SK-N-SH (cell line): ENCODE data around the gene RSPO4. TPM values are rescaled to one million over a fixed set of nuclear protein-coding genes. Genes with fewer than 3 reads are reported as not detected.

Experiments used
- CTCF ChIA-PET: fragments of 300-600, 350-600 bp; formaldehyde crosslinking; extraction: SDS; loops from one replicate; lab custom pipeline; 2021; lab: Yijun Ruan, JAX
- POLR2A ChIA-PET: fragments of 350-600 bp; sonication (Branson Sonifier 250); formaldehyde crosslinking; extraction: SDS; loops from one replicate; lab custom pipeline; 2020; ENCODE audit warnings: antibody characterized with exemption, inconsistent platforms; lab: Yijun Ruan, JAX
- DNase-seq: peaks from one replicate; pipeline ENCODE4 v3.0.0; 2012
- H2AFZ ChIP-seq: fragments of 200-600 bp; sonication (generic); 2 replicates; pipeline ENCODE4 v1.8.1; 2016; ENCODE audit warnings: antibody characterized with exemption, mild to moderate bottlenecking, low read depth
- H3F3A ChIP-seq: fragments of 200-600 bp; sonication (generic); replicated peaks from 2 replicates; pipeline ENCODE3; 2016; ENCODE audit warnings: antibody characterized with exemption, mild to moderate bottlenecking; ENCODE audit not compliant: insufficient read depth
- H3K27ac ChIP-seq, 2 experiments: fragments of 200-500 bp in 1 of 2; fragments of 200-600 bp in 1 of 2; sonication (Bioruptor generic) in 1 of 2; sonication (generic), shearing (Covaris generic) in 1 of 2; 2 replicates each; pipeline versions ENCODE4 v1.5.1 to v1.6.1; 2014 to 2016; ENCODE audit warnings: low read depth in 2 of 2, inconsistent platforms in 1 of 2, low read length in 1 of 2, mild to moderate bottlenecking in 1 of 2, mixed read lengths in 1 of 2
- H3K27me3 ChIP-seq: fragments of 200-600 bp; sonication (generic), shearing (Covaris generic); 2 replicates; pipeline ENCODE4 v1.6.1; 2016; ENCODE audit warnings: mixed run types; ENCODE audit not compliant: insufficient read depth
- H3K36me3 ChIP-seq, 2 experiments: fragments of 200-500 bp in 1 of 2; fragments of 200-600 bp in 1 of 2; sonication (Bioruptor generic) in 1 of 2; sonication (generic) in 1 of 2; replicated peaks in 1 of 2; 2 replicates each; pipeline versions ENCODE3 to v1.5.1; 2014 to 2016; ENCODE audit warnings: low read length in 1 of 2, mild to moderate bottlenecking in 1 of 2; ENCODE audit not compliant: insufficient read depth in 2 of 2, control insufficient read depth in 1 of 2
- H3K4me1 ChIP-seq, 2 experiments: fragments of 200-500 bp in 1 of 2; fragments of 200-600 bp in 1 of 2; sonication (Bioruptor generic) in 1 of 2; sonication (generic), shearing (Covaris generic) in 1 of 2; 2 replicates each; pipeline versions ENCODE4 v1.5.1 to v1.6.1; 2014 to 2016; ENCODE audit warnings: low read depth in 1 of 2, low read length in 1 of 2, mixed run types in 1 of 2; ENCODE audit not compliant: insufficient read depth in 2 of 2, control insufficient read depth in 1 of 2
- H3K4me2 ChIP-seq: fragments of 200-600 bp; sonication (generic), shearing (Covaris generic); 2 replicates; pipeline ENCODE4 v1.6.1; 2017; ENCODE audit warnings: mixed run types
- H3K4me3 ChIP-seq, 2 experiments: fragments of 200-500 bp in 1 of 2; fragments of 200-600 bp in 1 of 2; sonication (Bioruptor generic) in 1 of 2; sonication (generic), shearing (Covaris generic) in 1 of 2; 2 replicates each; pipeline versions ENCODE4 v1.5.1 to v1.8.1; 2014 to 2016; ENCODE audit warnings: low read depth in 2 of 2, inconsistent platforms in 1 of 2, low read length in 1 of 2, mild to moderate bottlenecking in 1 of 2, mixed read lengths in 1 of 2, moderate library complexity in 1 of 2
- H3K79me2 ChIP-seq: fragments of 200-600 bp; sonication (generic); 2 replicates; pipeline ENCODE4 v1.8.1; 2017; ENCODE audit warnings: mild to moderate bottlenecking; ENCODE audit not compliant: insufficient read depth
- H3K9ac ChIP-seq: fragments of 200-600 bp; sonication (generic); 2 replicates; pipeline ENCODE4 v1.6.1; 2017; ENCODE audit warnings: mixed run types
- H3K9me2 ChIP-seq: fragments of 200-600 bp; sonication (generic); 2 replicates; pipeline ENCODE4 v1.6.1; 2017; ENCODE audit warnings: mixed run types
- H3K9me3 ChIP-seq: fragments of 200-600 bp; sonication (generic); 2 replicates; pipeline ENCODE4 v1.6.1; 2017; ENCODE audit warnings: mixed run types, mild to moderate bottlenecking, moderate library complexity
- H4K20me1 ChIP-seq: fragments of 200-600 bp; sonication (generic); 2 replicates; pipeline ENCODE4 v1.6.1; 2017; ENCODE audit warnings: mild to moderate bottlenecking, mixed run types; ENCODE audit not compliant: insufficient read depth
- CHD2 ChIP-seq: fragments of 150-350 bp; IDR thresholded peaks from 2 replicates; pipeline ENCODE4 v1.6.1; 2018; ENCODE audit warnings: low read length; ENCODE audit not compliant: partially characterized antibody
- EZH2phosphoT487 ChIP-seq: fragments of 200-600 bp; sonication (generic); IDR thresholded peaks from 2 replicates; pipeline ENCODE4 v1.6.1; 2017; ENCODE audit warnings: low read depth, mixed run types, mild to moderate bottlenecking, antibody characterized with exemption, moderate library complexity, borderline replicate concordance
- FOXM1 ChIP-seq: IDR thresholded peaks from 2 replicates; pipeline ENCODE4 v1.4.0; 2012; ENCODE audit warnings: low read depth, mild to moderate bottlenecking
- GATA2 ChIP-seq: sonication (generic); formaldehyde crosslinking; IDR thresholded peaks from 2 replicates; pipeline ENCODE4 v1.5.0; 2020; ENCODE audit warnings: mild to moderate bottlenecking, missing genetic modification reagents
- MXI1 ChIP-seq: IDR thresholded peaks from 2 replicates; pipeline ENCODE4 v1.6.1; 2012; ENCODE audit warnings: mild to moderate bottlenecking, low read depth, low read length, improper control_type of control experiment
- NFIC ChIP-seq: IDR thresholded peaks from 2 replicates; pipeline ENCODE4 v1.4.0; 2012; ENCODE audit warnings: borderline replicate concordance
- NRF1 ChIP-seq: IDR thresholded peaks from 2 replicates; pipeline ENCODE4 v1.6.1; 2012; ENCODE audit warnings: low read depth, mild to moderate bottlenecking, low read length
- POLR2AphosphoS5 ChIP-seq: IDR thresholded peaks from 2 replicates; pipeline ENCODE4 v1.6.1; 2012; ENCODE audit warnings: low read depth, low read length
- TAF1 ChIP-seq: IDR thresholded peaks from 2 replicates; pipeline ENCODE4 v1.6.1; 2012; ENCODE audit warnings: low read depth, mild to moderate bottlenecking, low read length, moderate library complexity, borderline replicate concordance
- WGBS: methylation state at CpG from one replicate; pipeline ENCODE4 v1.1.6; 2017; ENCODE audit warnings: low lambda C conversion rate; 5-methylcytosine and 5-hydroxymethylcytosine counted together
- polyA plus RNA-seq, 3 experiments: library from polyadenylated mRNA; depleted of rRNA; stranded (reverse); fragments of >200 nt; gene quantifications; 2 replicates each; pipeline ENCODE4 v1.2.3, GENCODE V29; 2012
- TF ChIP-seq, protein P1 (sequence below): IDR thresholded peaks from 2 replicates; pipeline ENCODE4 v1.4.0; 2012; ENCODE audit warnings: low read depth
- TF ChIP-seq, protein P2 (sequence below): IDR thresholded peaks from 2 replicates; pipeline ENCODE4 v1.6.1; 2012; ENCODE audit warnings: mild to moderate bottlenecking, low read depth, low read length, moderate library complexity
- TF ChIP-seq, protein P3 (sequence below): IDR thresholded peaks from 2 replicates; pipeline ENCODE4 v1.4.0; 2012; ENCODE audit warnings: low read depth, borderline replicate concordance
- TF ChIP-seq, protein P4 (sequence below): IDR thresholded peaks from 2 replicates; pipeline ENCODE4; 2012
- TF ChIP-seq, protein P5 (sequence below): IDR thresholded peaks from 2 replicates; pipeline ENCODE4 v1.4.0; 2012; ENCODE audit warnings: low read depth, borderline replicate concordance

Gene RSPO4
- polyA plus RNA-seq, 1 of the 3 experiments (the other 2 are of a cell fraction) = not detected

DNA sequence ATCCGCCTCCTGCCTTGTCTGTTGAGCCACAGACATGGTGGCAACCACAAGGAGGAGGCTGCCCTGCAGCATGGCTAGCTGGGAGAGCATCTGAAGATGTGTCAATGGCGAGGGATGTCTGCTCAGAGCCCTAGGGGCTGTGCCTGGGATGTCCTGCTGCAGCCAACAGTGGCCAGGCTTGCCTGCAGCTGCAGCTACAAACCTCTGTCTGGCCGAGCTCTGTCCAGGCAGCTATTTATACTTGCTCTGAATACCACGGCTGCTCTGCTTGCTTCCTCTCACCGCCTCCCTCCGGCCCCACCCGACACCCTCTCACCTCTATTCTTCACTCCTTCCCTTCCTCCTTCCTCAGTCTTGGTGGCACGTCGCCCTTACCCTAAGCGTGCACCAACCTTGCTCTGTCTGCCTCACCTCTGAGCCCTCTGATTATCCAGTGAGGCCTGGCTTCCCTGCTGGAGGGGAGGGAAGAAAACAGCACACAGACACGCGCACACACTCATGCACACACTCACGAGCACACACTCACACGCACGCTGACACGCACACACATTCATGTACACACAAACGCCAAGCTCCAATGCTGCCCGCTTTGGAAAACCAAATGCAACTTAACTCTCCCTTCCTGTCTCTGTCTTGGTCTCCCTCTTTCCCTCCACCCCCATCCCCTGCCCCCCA, 85.8 kb downstream of the RSPO4 start, which contains the start of gene ANGPT4 (continued):
- TF ChIP-seq TAF1 = no peak
- TF ChIP-seq POLR2AphosphoS5 = no peak
- TF ChIP-seq, all 33 proteins: peak for 0

DNA sequence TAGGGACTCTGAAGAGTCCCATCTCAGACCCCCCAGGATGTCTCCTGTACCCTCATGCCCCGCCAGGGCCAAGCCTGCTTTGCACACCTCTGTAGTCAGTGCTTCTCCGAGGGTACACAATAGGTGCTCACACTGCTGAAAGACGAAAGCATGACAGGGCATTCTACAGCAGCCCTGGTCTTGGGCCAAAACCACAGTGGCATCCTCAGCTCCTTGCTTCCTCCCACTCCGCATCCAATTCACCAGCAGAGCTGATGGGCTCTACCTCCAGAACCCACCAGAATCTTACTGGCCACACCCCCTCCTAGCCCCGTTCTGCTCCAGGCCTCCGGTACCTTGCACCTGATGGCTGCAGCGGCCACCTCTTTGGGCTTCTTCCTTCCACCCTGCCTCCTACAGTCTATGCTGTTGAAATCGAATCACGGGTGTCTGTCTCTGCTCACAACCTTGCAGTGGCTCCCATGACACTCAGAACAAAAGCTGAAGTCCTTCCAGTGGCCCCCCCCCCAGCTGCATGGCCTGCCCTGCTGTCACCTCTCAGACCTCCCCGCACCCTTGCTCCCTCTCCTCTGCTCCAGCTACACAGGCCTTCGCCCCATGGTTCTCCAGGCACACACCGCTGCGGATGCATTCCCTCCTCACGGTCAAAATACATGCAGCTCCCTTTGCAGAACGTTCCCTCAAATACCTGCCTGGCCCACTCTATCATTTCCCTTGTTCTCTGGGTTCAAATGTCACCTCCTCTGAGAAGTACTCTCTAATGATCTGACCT, 87.2 kb downstream of the RSPO4 start:
- Histone ChIP-seq H3K9me3 (no peaks in the 10 kb centered on the region), H3K27ac (no peak overlapping the region), H3K9me2 (no peaks in the 10 kb centered on the region), H3K4me1 (peaks cover 0 to 2% of the 10 kb centered on the region in 2 experiments; a peak in 1 of 4 replicates), H3F3A (no peaks in the 10 kb centered on the region), H3K27me3 (peaks cover 6% of the 10 kb centered on the region; the same call in 1 of the 2 replicates), H3K4me3 (no peak overlapping the region), H3K36me3 (no peaks in the 10 kb centered on the region), H3K4me2 (no peak overlapping the region), H2AFZ (no peak overlapping the region), H3K9ac (no peak overlapping the region), H3K79me2 (no peaks in the 10 kb centered on the region), H4K20me1 (no peaks in the 10 kb centered on the region)
- ChIA-PET CTCF (interaction anchor here (0.9 to 1.3 kb wide), 4 partner anchors 32 to 98 kb away, joined by 3 to 8 read pairs (median 3); no protein-coding TSS in a partner anchor), POLR2A (no interaction called here)
- 51% methylated on average over 14 of the region's 15 CpGs for WGBS
- TF ChIP-seq, protein P1, sequence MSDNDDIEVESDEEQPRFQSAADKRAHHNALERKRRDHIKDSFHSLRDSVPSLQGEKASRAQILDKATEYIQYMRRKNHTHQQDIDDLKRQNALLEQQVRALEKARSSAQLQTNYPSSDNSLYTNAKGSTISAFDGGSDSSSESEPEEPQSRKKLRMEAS = no peak
- TF ChIP-seq CHD2 (no peak), EZH2phosphoT487 (no peak), NRF1 (no peak), GATA2 (CRISPR knock-in tag) (no peak), POLR2AphosphoS5 (no peak), MXI1 (no peak), FOXM1 (no peak), NFIC (no peak)
- TF ChIP-seq, protein P2, sequence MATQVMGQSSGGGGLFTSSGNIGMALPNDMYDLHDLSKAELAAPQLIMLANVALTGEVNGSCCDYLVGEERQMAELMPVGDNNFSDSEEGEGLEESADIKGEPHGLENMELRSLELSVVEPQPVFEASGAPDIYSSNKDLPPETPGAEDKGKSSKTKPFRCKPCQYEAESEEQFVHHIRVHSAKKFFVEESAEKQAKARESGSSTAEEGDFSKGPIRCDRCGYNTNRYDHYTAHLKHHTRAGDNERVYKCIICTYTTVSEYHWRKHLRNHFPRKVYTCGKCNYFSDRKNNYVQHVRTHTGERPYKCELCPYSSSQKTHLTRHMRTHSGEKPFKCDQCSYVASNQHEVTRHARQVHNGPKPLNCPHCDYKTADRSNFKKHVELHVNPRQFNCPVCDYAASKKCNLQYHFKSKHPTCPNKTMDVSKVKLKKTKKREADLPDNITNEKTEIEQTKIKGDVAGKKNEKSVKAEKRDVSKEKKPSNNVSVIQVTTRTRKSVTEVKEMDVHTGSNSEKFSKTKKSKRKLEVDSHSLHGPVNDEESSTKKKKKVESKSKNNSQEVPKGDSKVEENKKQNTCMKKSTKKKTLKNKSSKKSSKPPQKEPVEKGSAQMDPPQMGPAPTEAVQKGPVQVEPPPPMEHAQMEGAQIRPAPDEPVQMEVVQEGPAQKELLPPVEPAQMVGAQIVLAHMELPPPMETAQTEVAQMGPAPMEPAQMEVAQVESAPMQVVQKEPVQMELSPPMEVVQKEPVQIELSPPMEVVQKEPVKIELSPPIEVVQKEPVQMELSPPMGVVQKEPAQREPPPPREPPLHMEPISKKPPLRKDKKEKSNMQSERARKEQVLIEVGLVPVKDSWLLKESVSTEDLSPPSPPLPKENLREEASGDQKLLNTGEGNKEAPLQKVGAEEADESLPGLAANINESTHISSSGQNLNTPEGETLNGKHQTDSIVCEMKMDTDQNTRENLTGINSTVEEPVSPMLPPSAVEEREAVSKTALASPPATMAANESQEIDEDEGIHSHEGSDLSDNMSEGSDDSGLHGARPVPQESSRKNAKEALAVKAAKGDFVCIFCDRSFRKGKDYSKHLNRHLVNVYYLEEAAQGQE = no peak
- TF ChIP-seq, protein P3, sequence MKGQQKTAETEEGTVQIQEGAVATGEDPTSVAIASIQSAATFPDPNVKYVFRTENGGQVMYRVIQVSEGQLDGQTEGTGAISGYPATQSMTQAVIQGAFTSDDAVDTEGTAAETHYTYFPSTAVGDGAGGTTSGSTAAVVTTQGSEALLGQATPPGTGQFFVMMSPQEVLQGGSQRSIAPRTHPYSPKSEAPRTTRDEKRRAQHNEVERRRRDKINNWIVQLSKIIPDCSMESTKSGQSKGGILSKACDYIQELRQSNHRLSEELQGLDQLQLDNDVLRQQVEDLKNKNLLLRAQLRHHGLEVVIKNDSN = no peak
- TF ChIP-seq, protein P4, sequence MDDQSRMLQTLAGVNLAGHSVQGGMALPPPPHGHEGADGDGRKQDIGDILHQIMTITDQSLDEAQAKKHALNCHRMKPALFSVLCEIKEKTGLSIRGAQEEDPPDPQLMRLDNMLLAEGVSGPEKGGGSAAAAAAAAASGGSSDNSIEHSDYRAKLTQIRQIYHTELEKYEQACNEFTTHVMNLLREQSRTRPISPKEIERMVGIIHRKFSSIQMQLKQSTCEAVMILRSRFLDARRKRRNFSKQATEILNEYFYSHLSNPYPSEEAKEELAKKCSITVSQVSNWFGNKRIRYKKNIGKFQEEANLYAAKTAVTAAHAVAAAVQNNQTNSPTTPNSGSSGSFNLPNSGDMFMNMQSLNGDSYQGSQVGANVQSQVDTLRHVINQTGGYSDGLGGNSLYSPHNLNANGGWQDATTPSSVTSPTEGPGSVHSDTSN = no peak
- TF ChIP-seq, protein P5, sequence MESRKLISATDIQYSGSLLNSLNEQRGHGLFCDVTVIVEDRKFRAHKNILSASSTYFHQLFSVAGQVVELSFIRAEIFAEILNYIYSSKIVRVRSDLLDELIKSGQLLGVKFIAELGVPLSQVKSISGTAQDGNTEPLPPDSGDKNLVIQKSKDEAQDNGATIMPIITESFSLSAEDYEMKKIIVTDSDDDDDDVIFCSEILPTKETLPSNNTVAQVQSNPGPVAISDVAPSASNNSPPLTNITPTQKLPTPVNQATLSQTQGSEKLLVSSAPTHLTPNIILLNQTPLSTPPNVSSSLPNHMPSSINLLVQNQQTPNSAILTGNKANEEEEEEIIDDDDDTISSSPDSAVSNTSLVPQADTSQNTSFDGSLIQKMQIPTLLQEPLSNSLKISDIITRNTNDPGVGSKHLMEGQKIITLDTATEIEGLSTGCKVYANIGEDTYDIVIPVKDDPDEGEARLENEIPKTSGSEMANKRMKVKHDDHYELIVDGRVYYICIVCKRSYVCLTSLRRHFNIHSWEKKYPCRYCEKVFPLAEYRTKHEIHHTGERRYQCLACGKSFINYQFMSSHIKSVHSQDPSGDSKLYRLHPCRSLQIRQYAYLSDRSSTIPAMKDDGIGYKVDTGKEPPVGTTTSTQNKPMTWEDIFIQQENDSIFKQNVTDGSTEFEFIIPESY = no peak
- no peak for DNase-seq
